RWPE2 (cell line): ENCODE measurements around the gene RPS6KC1.

Source experiments
- ATAC-seq: fragments of 200-7000 bp; cut with Tn5 transposase; 3 replicates; pipeline ENCODE4 v1.9.1; 2021; ENCODE audit warnings: low read depth
- DNase-seq: peaks from one replicate; pipeline ENCODE4 v3.0.0-alpha.2; 2020; ENCODE audit warnings: low spot score
- H3K27ac ChIP-seq: fragments of 450-650 bp; 2 replicates; pipeline ENCODE4 v1.5.1; 2017; ENCODE audit warnings: mild to moderate bottlenecking; ENCODE audit not compliant: poor library complexity, severe bottlenecking
- H3K27me3 ChIP-seq: fragments of 250-450 bp; sonication (Bioruptor Pico); 2 replicates; pipeline ENCODE4 v1.5.1; 2021; ENCODE audit warnings: mild to moderate bottlenecking, moderate library complexity; ENCODE audit not compliant: insufficient read depth, poor library complexity, severe bottlenecking
- H3K36me3 ChIP-seq: fragments of 250-450 bp; sonication (Bioruptor Pico); 2 replicates; pipeline ENCODE4 v1.5.1; 2020; ENCODE audit warnings: low read depth, mild to moderate bottlenecking, moderate library complexity
- H3K4me1 ChIP-seq: fragments of 250-450 bp; sonication (Bioruptor Pico); 2 replicates; pipeline ENCODE4 v1.5.1; 2021; ENCODE audit warnings: mild to moderate bottlenecking, moderate library complexity; ENCODE audit not compliant: insufficient read depth, poor library complexity, severe bottlenecking
- H3K4me3 ChIP-seq: fragments of 250-450 bp; sonication (Bioruptor Pico); 2 replicates; pipeline ENCODE4 v1.5.1; 2021; ENCODE audit warnings: mild to moderate bottlenecking, moderate library complexity; ENCODE audit not compliant: severe bottlenecking
- H3K9me3 ChIP-seq: fragments of 250-450 bp; sonication (Bioruptor Pico); 2 replicates; pipeline ENCODE4 v1.5.1; 2021; ENCODE audit warnings: mild to moderate bottlenecking, moderate library complexity; ENCODE audit not compliant: severe bottlenecking
- CTCF ChIP-seq: fragments of 450-650 bp; IDR thresholded peaks from one replicate; pipeline ENCODE4 v1.5.1; 2017; ENCODE audit warnings: mild to moderate bottlenecking, moderate library complexity; ENCODE audit not compliant: poor library complexity, severe bottlenecking

RPS6KC1 gene

DNA sequence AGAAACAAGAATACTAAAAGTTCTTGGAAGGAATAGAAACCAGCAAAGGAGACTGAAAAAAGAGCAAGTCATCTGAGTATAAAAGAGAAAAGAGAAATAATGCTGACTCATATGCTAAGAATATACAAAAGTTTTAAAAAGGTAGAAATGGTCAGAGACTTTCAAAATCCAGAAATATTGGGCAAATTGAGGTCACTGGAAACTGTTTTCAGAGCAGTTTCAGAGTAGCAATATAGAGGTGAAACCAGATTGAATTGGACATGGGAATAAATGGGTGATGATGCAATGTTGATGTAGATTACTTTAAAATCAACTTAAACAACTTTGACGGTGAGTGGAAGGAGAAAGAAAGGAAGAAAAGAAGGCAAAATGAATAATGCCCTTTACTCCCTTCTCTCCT is 1.8 kb upstream of the RPS6KC1 start:
- DNase-seq, result no peak
- Histone ChIP-seq H3K27me3 (no peaks in the 10 kb centered on the region), H3K27ac (no peak overlapping the region), H3K36me3 (no peaks in the 10 kb centered on the region), H3K4me1 (no peaks in the 10 kb centered on the region), H3K4me3 (no peak overlapping the region), H3K9me3 (no peaks in the 10 kb centered on the region)
- no peak for TF ChIP-seq CTCF
- ATAC-seq, result no peak

GRCh38 chr1:213050745-213051126 is 305 bp upstream of the RPS6KC1 start:
- ATAC-seq (peak; percentile 42), DNase-seq (no peak)
- no peaks in the 10 kb centered on the region for H3K4me1 ChIP-seq
- TF ChIP-seq CTCF, result no peak
- no peaks in the 10 kb centered on the region for H3K9me3 ChIP-seq
- no peaks in the 10 kb centered on the region for H3K27me3 ChIP-seq
- H3K4me3 ChIP-seq, result peak overlapping the region; percentile 59
- H3K36me3 ChIP-seq, result no peaks in the 10 kb centered on the region
- peak overlapping the region; percentile 32 for H3K27ac ChIP-seq

DNA sequence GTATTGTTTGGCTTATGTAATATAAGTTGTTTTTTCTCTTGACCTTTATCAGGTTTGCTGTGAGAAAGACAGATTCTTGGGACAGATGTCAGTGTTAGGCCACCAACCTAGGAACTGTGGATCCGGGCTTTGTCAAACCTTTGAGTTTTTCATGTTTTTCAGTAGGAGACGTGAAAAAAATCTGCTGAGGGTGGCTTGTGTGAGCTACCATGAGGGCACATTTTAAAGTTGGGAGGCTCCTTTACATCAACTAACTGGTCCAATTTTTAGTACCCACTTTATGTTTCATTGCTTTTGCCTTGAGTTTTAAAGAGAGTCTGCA is 801 bp downstream of the RPS6KC1 start:
- no peak for TF ChIP-seq CTCF
- ATAC-seq (no peak), DNase-seq (no peak)
- Histone ChIP-seq H3K36me3 (no peaks in the 10 kb centered on the region), H3K27me3 (no peaks in the 10 kb centered on the region), H3K4me3 (peak overlapping the region; percentile 59), H3K4me1 (no peaks in the 10 kb centered on the region), H3K27ac (peak overlapping the region; percentile 32), H3K9me3 (no peaks in the 10 kb centered on the region)

DNA sequence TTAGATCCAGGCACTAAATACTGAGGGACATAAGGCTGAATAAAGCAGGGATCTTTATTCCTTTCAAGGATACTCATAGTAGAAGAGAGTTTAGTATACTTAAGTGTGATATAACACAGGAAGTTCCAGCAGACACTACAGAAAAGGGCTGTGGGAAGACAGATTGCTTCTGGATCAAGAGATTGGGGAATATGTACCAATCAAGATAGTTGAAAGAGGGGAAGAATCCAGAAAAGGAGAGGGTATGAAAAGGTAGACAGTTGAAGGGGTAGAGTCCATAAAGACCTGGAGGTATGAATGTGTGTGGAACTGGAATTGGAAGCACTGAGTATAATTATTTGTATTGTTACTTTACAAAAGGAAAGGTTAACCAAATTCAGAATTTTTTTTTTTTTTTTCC is 2.4 kb downstream of the RPS6KC1 start:
- ATAC-seq (no peak), DNase-seq (no peak)
- Histone ChIP-seq H3K4me3 (no peak overlapping the region), H3K27me3 (no peaks in the 10 kb centered on the region), H3K9me3 (no peaks in the 10 kb centered on the region), H3K27ac (no peak overlapping the region), H3K36me3 (no peaks in the 10 kb centered on the region), H3K4me1 (no peaks in the 10 kb centered on the region)
- no peak for TF ChIP-seq CTCF

DNA sequence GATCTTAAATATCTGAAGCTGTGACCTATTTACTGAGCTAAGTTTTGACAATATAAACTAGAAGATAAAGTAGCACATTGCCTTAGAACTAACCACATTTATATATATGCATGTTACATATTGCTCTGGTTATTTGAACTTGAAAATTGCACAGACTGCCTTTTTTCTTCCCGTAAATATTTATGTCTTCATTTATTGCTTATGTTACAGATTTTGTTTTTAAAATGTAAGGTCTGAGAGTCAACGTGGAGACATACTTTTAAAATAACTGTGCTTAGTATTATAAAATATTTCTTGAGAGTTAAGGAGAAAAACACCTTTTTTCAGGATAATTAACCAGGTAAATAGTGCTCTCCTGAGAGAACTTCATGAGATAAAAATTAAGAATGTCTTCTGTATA is 3.1 kb downstream of the RPS6KC1 start:
- Histone ChIP-seq H3K4me1 (no peaks in the 10 kb centered on the region), H3K9me3 (no peaks in the 10 kb centered on the region), H3K27me3 (no peaks in the 10 kb centered on the region), H3K4me3 (no peak overlapping the region), H3K36me3 (no peaks in the 10 kb centered on the region), H3K27ac (no peak overlapping the region)
- no peak for TF ChIP-seq CTCF
- ATAC-seq (no peak), DNase-seq (no peak)
